ENCODE results near the gene P2RY11.

The P2RY11 gene

GRCh38 chr19:10107817-10108367, 3.6 kb upstream of the P2RY11 start:
- no peak for DNase-seq (ENCODE audit: low read depth)
- TF ChIP-seq CTCF (IDR thresholded peaks at IDR 0.05; ENCODE audit: low read depth, low read length, missing control alignments): no peak
- H3K4me3 ChIP-seq (ENCODE audit: low read depth, low read length): peak overlapping the region; percentile 60

- TF ChIP-seq CTCF (IDR thresholded peaks at IDR 0.05; ENCODE audit: low read depth, low read length, missing control alignments): no peak
- H3K4me3 ChIP-seq (ENCODE audit: low read depth, low read length): no peak overlapping the region
- DNase-seq (ENCODE audit: low read depth): no peak
Measured at GRCh38 chr19:10109528-10109927, 2.0 kb upstream of the P2RY11 start.

GRCh38 chr19:10110076-10110971, 1.2 kb upstream of the P2RY11 start:
- peak overlapping the region; percentile 35; the same call in 1 of the 2 replicates for H3K4me3 ChIP-seq (ENCODE audit: low read depth, low read length)
- DNase-seq (ENCODE audit: low read depth): no peak

GRCh38 chr19:10110972-10111317, 548 bp upstream of the P2RY11 start:
- no peak for TF ChIP-seq CTCF (IDR thresholded peaks at IDR 0.05; ENCODE audit: low read depth, low read length, missing control alignments)
- DNase-seq (ENCODE audit: low read depth): no peak
- H3K4me3 ChIP-seq (ENCODE audit: low read depth, low read length): peak overlapping the region; percentile 35

More at GRCh38 chr19:10110076-10110971, 1.2 kb upstream of the P2RY11 start:
- TF ChIP-seq CTCF (IDR thresholded peaks at IDR 0.05; ENCODE audit: low read depth, low read length, missing control alignments): no peak

GRCh38 chr19:10112037-10112761, 706 bp downstream of the P2RY11 start:
- DNase-seq (ENCODE audit: low read depth): no peak
- no peak for TF ChIP-seq CTCF (IDR thresholded peaks at IDR 0.05; ENCODE audit: low read depth, low read length, missing control alignments)
- H3K4me3 ChIP-seq (ENCODE audit: low read depth, low read length): peak overlapping the region; percentile 43

GRCh38 chr19:10112895-10113591, 1.6 kb downstream of the P2RY11 start:
- TF ChIP-seq CTCF (IDR thresholded peaks at IDR 0.05; ENCODE audit: low read depth, low read length, missing control alignments): peak; percentile 88
- peak; percentile 44 for DNase-seq (ENCODE audit: low read depth)
- no peak overlapping the region for H3K4me3 ChIP-seq (ENCODE audit: low read depth, low read length)
